Myometrial cell (primary cell): ENCODE measurements around the gene DLST. TPM values are rescaled to one million over a fixed set of nuclear protein-coding genes. Genes with fewer than 3 reads are reported as not detected.

Experiments
- total RNA-seq: library from RNA; depleted of rRNA; stranded (reverse); fragments of >200 nt; gene quantifications from 2 replicates; pipeline ENCODE4 v1.2.3, GENCODE V29; 2015

The DLST gene
- 72.1 and 83.6 TPM in 2 replicates for total RNA-seq

GRCh38 chr14:74881431-74882102 is at the start of gene DLST:
Gene DLST, plus strand, starts transcription at chr14:74881916. Its CDS starts 38 bp downstream, at chr14:74881954.

GRCh38 chr14:74875941-74876913 is 5.5 kb upstream of the DLST start, which contains the start of gene PROX2:
Gene PROX2, minus strand, starts transcription at chr14:74876145. Its CDS starts 12,311 bp downstream, at chr14:74863834.

GRCh38 chr14:74922752-74923401 is 41.2 kb downstream of the DLST start, which contains the start of gene RPS6KL1:
Gene RPS6KL1, minus strand, starts transcription at chr14:74923260. Its CDS starts 1,719 bp downstream, at chr14:74921541.

Other genes with a start within 250 kb of the DLST start
- 29.1 and 36.5 TPM in 2 replicates for gene AREL1, start 168.8 kb upstream of the DLST start, total RNA-seq
- gene FCF1, start 168.8 kb upstream of the DLST start, total RNA-seq = 21.0 and 34.0 TPM in 2 replicates
- gene YLPM1, start 118.6 kb upstream of the DLST start, total RNA-seq = 15.9 and 20.0 TPM in 2 replicates
- not detected in 2 replicates for gene PROX2, start 5.8 kb upstream of the DLST start, total RNA-seq
- gene RPS6KL1, start 41.3 kb downstream of the DLST start, total RNA-seq = 1.1 and 2.6 TPM in 2 replicates
- gene PGF, start 73.7 kb downstream of the DLST start, total RNA-seq = 1.2 and 1.6 TPM in 2 replicates
- 49.9 and 70.7 TPM in 2 replicates for gene EIF2B2, start 121.0 kb downstream of the DLST start, total RNA-seq
- gene MLH3, start 169.6 kb downstream of the DLST start, total RNA-seq = 15.6 and 19.5 TPM in 2 replicates
- gene ACYP1, start 182.1 kb downstream of the DLST start, total RNA-seq = 27.1 and 29.1 TPM in 2 replicates
- 0.71 and 2.0 TPM in 2 replicates for gene ZC2HC1C, start 187.7 kb downstream of the DLST start, total RNA-seq
- 30.8 and 32.0 TPM in 2 replicates for gene NEK9, start 245.1 kb downstream of the DLST start, total RNA-seq